H1 (cell line): ENCODE results near the gene CUX1.

Source experiments
- CREB1 ChIP-seq: IDR thresholded peaks from 2 replicates; pipeline ENCODE4 v1.6.1; 2012; ENCODE audit warnings: inconsistent platforms
- SAP30 ChIP-seq: fragments of 300-600 bp; sonication (generic); IDR thresholded peaks from 2 replicates; pipeline ENCODE4 v1.7.1; 2012; ENCODE audit warnings: low read length, moderate library complexity, mild to moderate bottlenecking, inconsistent platforms; ENCODE audit not compliant: insufficient read depth, insufficient replicate concordance
- TAF1 ChIP-seq: IDR thresholded peaks from 2 replicates; pipeline ENCODE4 v1.6.1; 2011; ENCODE audit warnings: mild to moderate bottlenecking, low read depth, low read length
- TEAD4 ChIP-seq: IDR thresholded peaks from 2 replicates; pipeline ENCODE4 v1.6.1; 2012; ENCODE audit warnings: low read depth, low read length, inconsistent platforms, mixed read lengths

GRCh38 chr7:101916041-101916800 is 98.8 kb downstream of the CUX1 start:
- TF ChIP-seq TAF1: no peak
- no peak for TF ChIP-seq CREB1
- no peak for TF ChIP-seq SAP30
- no peak for TF ChIP-seq TEAD4
